BJ (cell line): ENCODE results near the gene ODAD3. TPM values are rescaled to one million over a fixed set of nuclear protein-coding genes. Genes with fewer than 3 reads are reported as not detected.

ENCODE experiments used
- CTCF ChIA-PET: fragments of 350-600 bp; formaldehyde crosslinking; extraction: SDS; loops from one replicate; lab custom pipeline; 2021; ENCODE audit warnings: antibody characterized with exemption, inconsistent platforms; lab: Yijun Ruan, JAX
- POLR2A ChIA-PET: fragments of 300-600 bp; sonication (Branson Sonifier 250); formaldehyde crosslinking; extraction: SDS; loops from one replicate; lab custom pipeline; 2021; ENCODE audit warnings: antibody characterized with exemption; lab: Charles Lee
- DNase-seq: peaks from one replicate; pipeline ENCODE4 v3.0.0-alpha.2; 2011; ENCODE audit warnings: low read depth
- H3K27me3 ChIP-seq: 2 replicates; pipeline ENCODE4 v1.6.0; 2011; ENCODE audit warnings: low read length; ENCODE audit not compliant: control insufficient read depth, insufficient read depth
- H3K36me3 ChIP-seq: 2 replicates; pipeline ENCODE4 v1.5.1; 2011; ENCODE audit warnings: low read length; ENCODE audit not compliant: control insufficient read depth, insufficient read depth
- H3K4me3 ChIP-seq: 2 replicates; pipeline ENCODE4 v1.5.1; 2011; ENCODE audit warnings: low read depth, mild to moderate bottlenecking, control low read depth, low read length
- CTCF ChIP-seq: IDR thresholded peaks from 2 replicates; pipeline ENCODE4 v1.5.1; 2011; ENCODE audit warnings: low read depth, mild to moderate bottlenecking, control low read depth, inconsistent platforms, low read length, moderate library complexity; ENCODE audit not compliant: insufficient read depth
- polyA plus RNA-seq: library from polyadenylated mRNA; depleted of rRNA; stranded (reverse); fragments of >200 nt; gene quantifications from 2 replicates; pipeline ENCODE4 v1.2.3, GENCODE V29; 2011; rRNA removed
- small RNA-seq: library from RNA; depleted of rRNA; stranded (forward); fragments of <200 nt; gene quantifications from one replicate; pipeline ENCODE3, GENCODE V24; 2012; ENCODE audit warnings: low replicate concordance, low read depth; ENCODE audit not compliant: insufficient read length

ODAD3 gene
- polyA plus RNA-seq, 1 experiment: 0.38 TPM

- H3K36me3 ChIP-seq: no peaks in the 10 kb centered on the region
- no peak for TF ChIP-seq CTCF
- H3K4me3 ChIP-seq: peak within 1 kb of the TSS; percentile 63
- ChIA-PET CTCF (interaction anchor here (0.8 to 2.8 kb wide), 4 partner anchors 9 to 108 kb away, joined by 4 to 19 read pairs (median 10); partner anchors contain the start of genes EPOR, ODAD3 and PRKCSH), POLR2A (interaction anchor here (0.6 to 1.1 kb wide), 2 partner anchors 184 to 1572 kb away, joined by 3 read pairs; partner anchors contain the start of gene ELOF1)
- DNase-seq: peak; percentile 98
- no peaks in the 10 kb centered on the region for H3K27me3 ChIP-seq
Observed at GRCh38 chr19:11374433-11375142, 60.3 kb downstream of the ODAD3 start, which contains the start of gene SWSAP1. Gene SWSAP1, plus strand, starts transcription at chr19:11374666. Its CDS starts 15 bp downstream, at chr19:11374681.

- POLR2A ChIA-PET: no interaction called here
- Histone ChIP-seq H3K36me3 (no peaks in the 10 kb centered on the region), H3K27me3 (no peaks in the 10 kb centered on the region), H3K4me3 (peak overlapping the region; percentile 63)
- no peak for TF ChIP-seq CTCF
- CTCF ChIA-PET: interaction anchor here (0.6 to 2.8 kb wide), 4 partner anchors 10 to 109 kb away, joined by 3 to 19 read pairs (median 10); partner anchors contain the start of gene EPOR
- no peak for DNase-seq
Observed at GRCh38 chr19:11373885-11374432, 61.0 kb downstream of the ODAD3 start.

DNA sequence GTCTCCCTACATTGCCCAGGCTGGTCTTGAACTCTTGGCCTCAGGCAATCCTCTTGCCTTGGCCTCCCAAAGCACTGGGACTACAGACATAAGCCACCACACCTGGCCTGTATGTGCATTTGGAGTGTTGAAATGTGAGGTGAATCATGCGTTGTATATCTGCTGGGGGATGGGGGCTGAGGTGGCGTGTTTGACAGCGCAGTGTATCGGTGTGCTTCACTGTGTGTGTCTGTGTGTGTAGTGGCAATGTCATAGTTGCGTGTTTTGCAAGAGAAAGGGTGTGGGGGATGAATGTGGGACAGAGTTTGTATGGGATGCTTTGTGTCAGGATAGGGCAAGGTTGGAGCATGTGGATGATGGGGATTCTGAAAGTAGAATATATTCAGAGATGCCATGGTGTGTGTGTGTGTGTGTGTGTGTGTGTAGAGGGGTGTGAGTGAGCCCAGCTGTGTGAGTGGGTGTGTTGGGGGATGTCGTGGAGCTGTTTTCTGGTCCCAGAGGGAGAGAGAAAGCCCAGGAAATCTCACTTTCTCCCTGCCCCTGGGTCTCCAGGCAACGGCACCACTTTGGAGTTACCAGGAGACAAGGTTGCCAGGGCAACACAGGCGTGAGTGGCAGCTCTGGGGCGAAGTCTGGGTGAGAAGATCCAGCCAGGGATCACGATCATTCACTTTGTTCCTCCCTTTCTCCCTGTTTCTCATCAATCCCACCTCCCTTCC is 61.6 kb downstream of the ODAD3 start:
- Histone ChIP-seq H3K4me3 (no peak overlapping the region), H3K27me3 (no peaks in the 10 kb centered on the region), H3K36me3 (no peaks in the 10 kb centered on the region)
- CTCF ChIA-PET: interaction anchor here (0.6 to 2.8 kb wide), 3 partner anchors 79 to 109 kb away, joined by 3 to 19 read pairs (median 14); no protein-coding TSS in a partner anchor
- POLR2A ChIA-PET: no interaction called here
- TF ChIP-seq CTCF: no peak
- DNase-seq: no peak

GRCh38 chr19:11370744-11371143 is 64.2 kb downstream of the ODAD3 start:
- DNase-seq: no peak
- POLR2A ChIA-PET: no interaction called here
- Histone ChIP-seq H3K4me3 (no peak overlapping the region), H3K27me3 (no peaks in the 10 kb centered on the region), H3K36me3 (no peaks in the 10 kb centered on the region)
- CTCF ChIA-PET: no interaction called here
- no peak for TF ChIP-seq CTCF

Small RNA genes within 50 kb of the gene (small RNA-seq; reads per million reads assigned to genes)
- not detected for gene RF00019

Other genes starting within 250 kb of the ODAD3 start
- gene KANK2, start 237.6 kb downstream of the ODAD3 start, polyA plus RNA-seq: 113 and 176 TPM in 2 replicates
- gene ANGPTL8, start 195.5 kb downstream of the ODAD3 start, polyA plus RNA-seq: not detected in 2 replicates
- 9.1 and 15.2 TPM in 2 replicates for gene DOCK6, start 172.6 kb downstream of the ODAD3 start, polyA plus RNA-seq
- not detected in 2 replicates for gene TSPAN16, start 139.0 kb downstream of the ODAD3 start, polyA plus RNA-seq
- gene RAB3D, start 95.5 kb downstream of the ODAD3 start, polyA plus RNA-seq: 9.7 and 12.0 TPM in 2 replicates
- 89.8 and 107 TPM in 2 replicates for gene TMEM205, start 88.9 kb downstream of the ODAD3 start, polyA plus RNA-seq
- gene CCDC159, start 88.6 kb downstream of the ODAD3 start, polyA plus RNA-seq: 16.3 and 21.4 TPM in 2 replicates
- gene PLPPR2, start 79.7 kb downstream of the ODAD3 start, polyA plus RNA-seq: 19.2 and 30.5 TPM in 2 replicates
- 1.0 TPM in 2 replicates for gene SWSAP1, start 60.5 kb downstream of the ODAD3 start, polyA plus RNA-seq
- gene EPOR, start 50.8 kb downstream of the ODAD3 start, polyA plus RNA-seq: 3.8 and 5.9 TPM in 2 replicates
- 1.4 and 2.3 TPM in 2 replicates for gene RGL3, start 15.8 kb downstream of the ODAD3 start, polyA plus RNA-seq
- 137 and 348 TPM in 2 replicates for gene PRKCSH, start 514 bp upstream of the ODAD3 start, polyA plus RNA-seq
- gene ELAVL3, start 45.9 kb upstream of the ODAD3 start, polyA plus RNA-seq: not detected in 2 replicates
- 3.1 and 4.6 TPM in 2 replicates for gene ZNF653, start 70.7 kb upstream of the ODAD3 start, polyA plus RNA-seq
- 30.9 and 45.2 TPM in 2 replicates for gene ECSIT, start 94.0 kb upstream of the ODAD3 start, polyA plus RNA-seq
- gene CNN1, start 103.7 kb upstream of the ODAD3 start, polyA plus RNA-seq: 227 and 267 TPM in 2 replicates
- 70.7 and 83.9 TPM in 2 replicates for gene ELOF1, start 124.1 kb upstream of the ODAD3 start, polyA plus RNA-seq
- 2.0 and 2.6 TPM in 2 replicates for gene ACP5, start 142.5 kb upstream of the ODAD3 start, polyA plus RNA-seq
- gene ZNF627, start 162.4 kb upstream of the ODAD3 start, polyA plus RNA-seq: 5.8 and 9.5 TPM in 2 replicates